Kidney glomerular epithelial cell (primary cell): ENCODE results near the gene GOLGA6L1.
"Not testable (repeated sequence)": the region's sequence is repeated elsewhere in the genome, so short reads cannot be mapped to it uniquely, and the experiment has no call there.

ENCODE experiments used
- DNase-seq: peaks from one replicate; lab custom pipeline; 2025; lab: John Stamatoyannopoulos, UW

Gene GOLGA6L1

GRCh38 chr15:23136722-23137121, at the start of gene GOLGA6L1:
Gene GOLGA6L1 (minus strand): TSS chr15:23136822. CDS start chr15:23136731, 91 bp downstream.
- not testable (repeated sequence) for DNase-seq

GRCh38 chr15:23181201-23181600, 44.6 kb upstream of the GOLGA6L1 start:
- DNase-seq = not testable (repeated sequence)

- DNase-seq = not testable (repeated sequence)
Observed at GRCh38 chr15:23180547-23180927, 43.9 kb upstream of the GOLGA6L1 start.

- DNase-seq = not testable (repeated sequence)
Observed at GRCh38 chr15:23179768-23180546, 43.3 kb upstream of the GOLGA6L1 start.

GRCh38 chr15:23176683-23177082, 40.1 kb upstream of the GOLGA6L1 start:
- DNase-seq = not testable (repeated sequence)

GRCh38 chr15:23175606-23176005, 39.0 kb upstream of the GOLGA6L1 start:
- not testable (repeated sequence) for DNase-seq

- DNase-seq = not testable (repeated sequence)
Observed at GRCh38 chr15:23174609-23175140, 38.1 kb upstream of the GOLGA6L1 start.

GRCh38 chr15:23132787-23133186, 3.8 kb downstream of the GOLGA6L1 start:
- DNase-seq = not testable (repeated sequence)

- DNase-seq = no peak
Observed at GRCh38 chr15:23118208-23118607, 18.4 kb downstream of the GOLGA6L1 start.

GRCh38 chr15:23095796-23096195, 40.8 kb downstream of the GOLGA6L1 start:
- DNase-seq = no peak

- DNase-seq = no peak
Observed at GRCh38 chr15:23083115-23083514, 53.5 kb downstream of the GOLGA6L1 start.

- not testable (repeated sequence) for DNase-seq
Observed at GRCh38 chr15:23081996-23082737, 54.5 kb downstream of the GOLGA6L1 start.

- DNase-seq = no peak
Observed at GRCh38 chr15:23081271-23081670, 55.4 kb downstream of the GOLGA6L1 start.

GRCh38 chr15:23079766-23080165, 56.9 kb downstream of the GOLGA6L1 start:
- no peak for DNase-seq
